GM12891 (cell line): ENCODE measurements around the gene MYO1D.
A peak's percentile ranks its signal among the peaks of the same experiment; 100 is the strongest.

Experiments
- DNase-seq: peaks from one replicate; pipeline ENCODE4 v3.0.0; 2011; ENCODE audit warnings: low spot score; ENCODE audit not compliant: insufficient read length
- FAIRE-seq: peaks from 2 replicates; lab custom pipeline; 2011; peaks lifted over from hg19 to GRCh38; lab: Jason Lieb, UNC
- PAX5 ChIP-seq: IDR thresholded peaks from 2 replicates; pipeline ENCODE4 v1.6.1; 2011; ENCODE audit warnings: low read length, moderate library complexity, mild to moderate bottlenecking; ENCODE audit not compliant: insufficient read depth, severe bottlenecking
- POLR2A ChIP-seq: IDR thresholded peaks from 2 replicates; pipeline ENCODE4 v1.6.1; 2011; ENCODE audit warnings: low read depth, low read length, control low read depth
- POLR2AphosphoS5 ChIP-seq: IDR thresholded peaks from 2 replicates; pipeline ENCODE4 v1.6.1; 2011; ENCODE audit warnings: low read depth, low read length, control low read depth
- POU2F2 ChIP-seq: IDR thresholded peaks from 2 replicates; pipeline ENCODE4 v1.6.1; 2011; ENCODE audit warnings: low read depth, mild to moderate bottlenecking, control low read depth, low read length, moderate library complexity
- SPI1 ChIP-seq: IDR thresholded peaks from 2 replicates; pipeline ENCODE4 v1.6.1; 2011; ENCODE audit warnings: low read depth, low read length, control low read depth
- TAF1 ChIP-seq: IDR thresholded peaks from 2 replicates; pipeline ENCODE4 v1.6.1; 2011; ENCODE audit warnings: low read depth, low read length, control low read depth

The MYO1D gene

DNA sequence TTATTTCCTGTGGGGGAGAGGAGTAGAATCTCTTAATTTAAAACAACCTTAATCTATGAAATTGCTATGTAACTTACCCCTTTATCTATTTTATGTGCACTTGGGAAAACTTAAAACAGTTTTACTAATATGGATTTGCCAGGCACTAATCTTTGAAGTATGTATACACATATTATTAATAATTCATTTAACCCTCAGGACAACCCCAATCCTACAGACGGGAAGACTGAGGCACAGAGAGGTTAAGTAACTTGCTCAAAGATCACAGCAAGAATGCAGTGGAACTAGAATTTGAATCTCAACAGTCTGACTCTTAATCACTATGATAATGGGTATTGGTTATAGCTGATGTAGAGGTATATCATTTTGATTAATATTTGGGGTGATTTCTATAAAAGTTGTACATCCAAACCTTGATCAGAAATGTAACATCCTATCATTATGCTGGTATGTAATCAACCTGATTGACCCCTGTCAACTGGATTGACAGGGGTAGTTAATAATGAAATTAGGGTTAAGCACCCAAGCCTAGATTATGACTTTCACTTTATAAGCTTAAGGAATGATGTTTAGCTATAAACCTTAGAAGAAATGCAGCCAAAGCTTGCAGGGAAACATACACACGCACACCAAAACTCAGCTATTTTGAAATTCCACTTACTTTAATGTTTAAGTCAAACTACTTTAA, 1.6 kb downstream of the MYO1D start:
- DNase-seq: no peak
- TF ChIP-seq TAF1: no peak
- no peak for TF ChIP-seq POLR2AphosphoS5
- TF ChIP-seq PAX5: no peak
- TF ChIP-seq SPI1: no peak
- no peak for TF ChIP-seq POLR2A
- TF ChIP-seq POU2F2: no peak
- no peak for FAIRE-seq

DNA sequence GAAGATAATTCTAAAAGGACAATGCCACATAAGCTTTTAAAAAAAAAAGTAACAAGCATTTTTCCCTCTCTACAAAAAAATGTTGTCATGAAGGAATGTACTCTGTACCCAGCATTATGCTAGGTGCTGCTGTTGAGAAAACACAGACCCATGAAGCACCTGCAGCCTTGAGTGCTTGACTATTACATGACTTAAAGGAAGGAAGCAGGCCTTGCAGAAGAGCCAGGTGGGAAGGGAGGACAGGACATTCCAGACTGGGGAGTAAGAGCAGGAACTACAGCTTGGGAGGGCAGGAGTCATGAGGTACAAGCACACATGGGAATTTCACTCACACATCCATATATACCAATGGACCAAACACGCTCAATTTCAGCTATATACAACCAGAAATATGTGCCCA, 3.8 kb downstream of the MYO1D start:
- no peak for DNase-seq
- no peak for FAIRE-seq
- TF ChIP-seq PAX5: no peak
- no peak for TF ChIP-seq TAF1
- TF ChIP-seq POLR2A: no peak
- TF ChIP-seq POU2F2: no peak
- no peak for TF ChIP-seq SPI1

DNA sequence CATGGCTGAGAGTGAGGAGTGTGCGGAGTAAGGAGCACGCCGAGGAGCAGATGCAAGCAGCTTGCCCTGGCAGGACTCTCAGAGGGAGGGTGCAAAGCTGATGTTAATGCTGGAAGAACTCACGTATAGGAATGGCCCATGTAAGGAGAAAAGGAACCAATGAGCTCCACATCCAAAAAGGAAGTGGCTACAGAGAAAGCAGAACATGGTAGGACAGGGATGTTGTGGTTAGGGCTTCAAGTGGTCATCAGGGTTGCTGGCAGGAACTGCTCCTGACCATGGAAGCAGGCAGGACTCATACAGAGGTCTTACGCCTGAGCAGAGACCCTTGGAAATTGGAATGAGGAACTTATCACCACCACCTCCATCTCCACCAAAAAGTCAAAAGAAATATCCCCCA, 5.2 kb downstream of the MYO1D start:
- FAIRE-seq (peak; percentile 60), DNase-seq (no peak)
- TF ChIP-seq PAX5: no peak
- TF ChIP-seq POU2F2: no peak
- peak; percentile 44; the same call in 1 of the 2 replicates for TF ChIP-seq SPI1

DNA sequence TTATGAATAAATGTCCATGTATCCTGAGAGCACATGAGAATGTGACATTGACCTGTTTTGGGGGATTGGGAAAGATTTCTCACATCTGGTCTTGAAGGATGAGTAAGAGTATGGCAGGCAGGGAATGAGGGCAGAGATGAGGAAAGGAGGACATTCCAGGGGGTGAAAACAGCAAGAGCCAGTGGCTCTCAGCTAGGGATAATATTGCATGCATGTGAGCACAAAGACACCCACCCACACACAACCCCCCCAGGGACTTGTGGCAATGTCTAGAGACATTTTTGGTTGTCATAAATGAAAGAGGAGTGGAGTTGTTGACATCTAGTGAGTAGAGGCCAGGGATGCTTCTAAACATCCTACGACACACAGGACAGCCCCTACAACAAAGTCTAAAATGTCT, 6.0 kb downstream of the MYO1D start:
- no peak for TF ChIP-seq POLR2AphosphoS5
- no peak for TF ChIP-seq POU2F2
- TF ChIP-seq SPI1: no peak
- TF ChIP-seq POLR2A: no peak
- no peak for TF ChIP-seq PAX5
- no peak for TF ChIP-seq TAF1
- DNase-seq: no peak
- peak; percentile 5 for FAIRE-seq

DNA sequence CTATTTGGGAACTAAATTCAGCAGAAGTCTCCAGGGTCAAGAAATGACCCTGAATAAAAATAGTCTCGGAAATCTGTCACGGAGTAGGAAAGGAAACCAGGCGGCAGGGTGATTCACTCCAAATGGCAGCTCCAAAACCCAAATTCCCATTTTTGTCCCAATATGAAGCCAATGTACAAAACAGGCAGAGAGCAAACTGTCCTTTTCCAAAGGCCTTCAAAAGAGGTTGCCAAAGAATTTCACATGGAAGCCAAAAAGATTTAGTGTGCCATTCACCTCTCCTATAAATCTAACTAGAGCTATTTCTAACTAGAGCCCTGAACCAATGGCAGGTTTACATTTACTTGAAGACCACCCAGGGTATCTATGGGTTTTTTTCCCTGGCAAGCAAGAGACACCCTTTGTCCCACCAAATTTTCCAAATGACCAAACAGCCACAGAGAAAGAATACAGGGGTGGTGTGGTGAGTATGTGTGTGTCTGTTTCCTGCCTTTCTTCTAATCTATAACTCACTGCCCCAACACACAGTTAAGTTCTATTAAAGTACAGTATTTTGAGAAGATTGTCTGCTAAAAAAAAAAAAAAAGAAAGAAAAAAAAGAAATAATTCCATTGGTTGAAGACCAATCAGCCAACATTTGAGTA, 6.8 kb downstream of the MYO1D start:
- FAIRE-seq: no peak
- TF ChIP-seq SPI1 (no peak), POU2F2 (no peak), POLR2AphosphoS5 (no peak), POLR2A (no peak), TAF1 (no peak), PAX5 (no peak)

DNA sequence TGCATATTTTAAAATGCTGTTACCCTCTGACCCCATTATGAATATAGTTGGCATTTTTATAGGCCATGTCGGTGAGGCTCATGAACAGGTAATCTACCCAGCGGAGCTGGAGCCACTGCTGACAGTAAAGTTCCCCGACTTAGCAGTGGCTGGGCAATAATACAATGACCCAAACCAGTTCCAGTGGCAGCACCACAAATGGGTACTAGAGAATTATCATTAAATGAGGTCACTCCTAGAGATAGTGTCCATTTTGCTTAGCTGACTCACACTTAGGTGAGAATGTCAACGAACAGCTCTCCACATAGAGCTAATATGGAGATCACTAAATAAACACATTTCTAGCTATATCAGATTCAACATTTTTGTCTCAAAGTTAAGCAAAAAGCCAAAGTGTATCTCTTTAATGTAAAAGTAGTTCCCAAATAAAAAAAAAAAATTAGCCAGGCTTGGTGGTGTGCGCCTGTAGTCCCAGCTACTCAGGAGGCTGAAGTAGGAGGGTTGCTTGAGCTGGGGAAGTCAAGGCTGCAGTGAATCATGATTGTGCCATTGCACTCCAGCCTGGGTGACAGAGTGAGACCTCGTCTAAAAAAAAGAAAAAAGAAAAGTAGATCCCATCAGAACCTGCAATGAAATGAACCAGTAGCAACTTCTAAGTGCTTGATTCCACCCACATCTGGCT, 7.4 kb downstream of the MYO1D start:
- no peak for TF ChIP-seq POLR2A
- no peak for TF ChIP-seq POU2F2
- no peak for TF ChIP-seq PAX5
- TF ChIP-seq SPI1: no peak
- TF ChIP-seq POLR2AphosphoS5: no peak
- TF ChIP-seq TAF1: no peak
- DNase-seq: no peak
- FAIRE-seq: no peak

More for the DNA sequence above, 6.8 kb downstream of the MYO1D start:
- no peak for DNase-seq

DNA sequence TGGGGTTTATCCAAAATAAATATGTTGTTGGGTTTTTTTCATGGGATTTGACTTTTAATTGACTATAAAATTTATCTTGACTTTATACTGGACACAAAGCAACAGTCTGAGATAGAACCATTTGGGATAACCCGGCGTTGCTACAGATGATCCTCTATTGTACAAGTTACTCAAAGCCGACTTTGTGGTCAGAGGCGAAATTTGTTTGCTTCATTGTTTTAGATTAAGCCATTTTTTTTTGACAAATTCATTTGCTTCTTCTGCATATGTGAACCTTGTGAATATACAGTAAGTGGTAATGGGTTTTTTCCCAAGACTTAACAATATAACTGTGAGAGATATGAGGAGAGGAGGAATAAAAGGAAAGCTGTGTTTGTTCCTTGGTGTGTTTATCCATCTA, 11.8 kb downstream of the MYO1D start:
- TF ChIP-seq POLR2AphosphoS5: no peak
- no peak for TF ChIP-seq POLR2A
- TF ChIP-seq TAF1: no peak
- FAIRE-seq (no peak), DNase-seq (no peak)

DNA sequence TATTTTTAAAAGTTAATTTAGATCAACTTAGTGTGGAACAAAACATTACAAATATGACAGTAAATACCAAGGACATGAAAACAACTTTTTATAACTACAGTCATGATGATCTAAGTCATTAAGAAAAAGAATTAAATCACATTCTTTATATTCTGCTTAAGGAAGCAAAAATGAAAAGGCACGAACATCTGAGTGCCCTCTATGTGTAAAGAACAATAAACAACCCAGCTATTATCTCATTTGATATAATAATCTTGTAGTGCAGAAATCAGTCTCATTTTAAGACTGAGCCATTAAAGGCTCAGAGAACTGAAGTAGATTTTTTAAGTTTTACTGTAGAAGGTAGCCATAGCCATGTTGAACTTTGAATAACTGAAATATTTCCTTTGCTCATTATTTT, 13.4 kb downstream of the MYO1D start:
- FAIRE-seq (no peak), DNase-seq (no peak)
- TF ChIP-seq PAX5: no peak
- no peak for TF ChIP-seq SPI1
- no peak for TF ChIP-seq POLR2AphosphoS5

DNA sequence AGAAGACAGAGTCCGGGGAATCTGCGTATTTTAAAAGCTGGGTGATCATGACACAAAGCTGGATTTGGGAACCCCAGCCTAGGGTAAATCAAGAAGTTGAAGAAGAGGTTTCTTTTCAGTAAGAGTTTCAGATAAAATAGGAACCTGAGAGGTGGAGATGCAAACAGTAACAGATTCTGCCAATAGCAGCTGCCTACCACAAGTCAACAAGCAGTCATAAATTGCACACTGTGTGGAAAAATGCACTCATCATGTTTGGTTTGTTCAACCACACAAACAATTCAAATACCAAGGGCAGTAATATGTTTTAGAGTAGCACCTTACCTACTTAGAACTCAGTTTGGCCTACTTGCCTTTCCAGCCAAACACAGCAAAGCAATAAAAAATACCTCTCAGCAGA, 14.0 kb downstream of the MYO1D start:
- TF ChIP-seq POU2F2: no peak
- TF ChIP-seq SPI1: no peak
- DNase-seq (no peak), FAIRE-seq (peak; percentile 50)

DNA sequence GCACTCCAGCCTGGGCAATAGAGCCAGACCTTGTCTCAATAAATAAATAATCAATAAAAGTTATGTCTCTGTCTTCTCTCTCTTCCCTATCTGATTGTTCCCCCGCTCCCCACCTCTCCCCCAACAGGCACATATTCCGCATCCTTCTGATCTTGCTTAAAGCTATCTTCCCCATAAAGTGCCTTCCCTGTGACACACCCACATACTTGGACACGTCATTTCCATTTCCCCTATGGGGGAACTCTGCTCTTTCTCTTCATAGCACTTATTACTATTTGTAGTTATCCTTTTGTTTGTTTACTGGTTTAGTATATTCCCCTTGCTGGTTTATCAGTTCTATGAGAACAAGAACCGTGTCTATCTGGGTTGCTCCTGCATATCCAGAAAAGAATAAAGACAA, 14.9 kb downstream of the MYO1D start:
- TF ChIP-seq TAF1: no peak
- no peak for TF ChIP-seq POLR2A
- TF ChIP-seq SPI1: no peak
- TF ChIP-seq PAX5: no peak
- TF ChIP-seq POU2F2: no peak
- no peak for TF ChIP-seq POLR2AphosphoS5
- DNase-seq: no peak
- FAIRE-seq: no peak
